ENCODE data around the gene CDC25A.

The CDC25A gene

DNA sequence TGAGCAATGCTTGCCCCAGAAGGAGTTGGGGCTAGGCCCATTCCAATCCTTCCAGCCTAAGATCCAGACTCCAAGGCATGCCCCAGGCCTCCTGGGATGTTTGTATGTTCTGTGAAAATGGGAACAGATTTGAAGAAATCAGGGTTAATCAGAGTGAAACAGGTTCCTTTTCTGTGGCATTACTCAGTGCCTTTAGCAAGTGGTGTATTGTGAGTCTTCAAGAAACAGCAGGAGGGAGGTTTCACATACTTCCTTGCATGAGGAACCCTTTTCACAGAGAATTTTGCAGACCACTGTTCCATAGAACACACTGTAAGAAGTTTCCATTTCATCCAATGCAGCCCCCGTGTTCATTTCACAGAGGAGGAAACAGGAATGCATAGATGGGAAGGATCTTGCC, 8.4 kb upstream of the CDC25A start:
- DNase-seq (ENCODE audit: low read depth, low spot score), result no peak

DNA sequence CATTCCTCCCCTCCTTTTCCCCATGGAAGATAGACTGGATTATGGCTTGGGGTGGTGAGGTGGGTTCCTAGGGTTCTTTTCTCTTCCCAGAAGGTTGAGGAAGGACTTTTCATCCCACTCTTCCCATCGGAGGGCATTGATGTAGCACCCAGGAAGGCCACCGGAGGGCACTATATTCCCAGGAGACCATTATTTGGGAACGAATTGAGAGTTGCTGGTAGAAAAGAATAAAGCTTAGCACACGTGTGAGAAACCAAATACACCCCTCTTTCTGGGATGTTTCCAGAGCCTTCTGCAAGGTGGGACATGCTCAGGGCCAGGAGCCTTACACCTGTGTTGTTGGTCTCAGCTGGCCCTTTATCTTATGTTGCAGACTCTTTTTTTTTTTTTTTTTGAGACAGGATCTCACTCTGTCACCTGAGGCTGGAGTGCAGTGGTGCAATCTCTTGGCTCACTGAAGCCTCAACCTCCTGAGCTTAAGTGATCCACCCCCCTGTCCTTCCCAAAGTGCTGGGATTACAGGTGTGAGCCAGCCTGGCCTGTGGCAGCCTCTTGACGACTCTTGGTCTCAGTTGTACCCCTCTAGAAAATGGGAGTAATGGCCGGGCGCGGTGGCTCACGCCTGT, 6.3 kb upstream of the CDC25A start:
- no peak for DNase-seq (ENCODE audit: low read depth, low spot score)

DNA sequence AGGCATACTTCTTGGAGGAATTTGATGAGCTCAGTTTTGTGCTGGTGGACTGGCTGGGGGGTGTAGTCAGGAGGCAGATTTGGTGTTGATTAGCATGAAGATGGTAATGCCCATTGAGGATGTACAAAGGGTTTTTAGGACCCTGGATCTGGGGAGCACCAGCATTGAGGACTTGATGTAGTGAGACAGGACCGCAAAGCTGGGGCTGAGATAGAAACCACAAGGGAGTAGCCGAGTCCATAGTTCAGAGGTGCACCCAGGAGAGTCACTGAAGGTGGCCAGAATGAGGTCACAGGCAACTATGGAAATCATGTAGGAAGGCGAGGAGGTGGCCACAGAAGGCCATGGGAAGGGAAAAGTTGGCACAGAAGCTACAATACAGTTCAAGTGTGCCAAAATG, 2.7 kb upstream of the CDC25A start:
- no peak for DNase-seq (ENCODE audit: low read depth, low spot score)

DNA sequence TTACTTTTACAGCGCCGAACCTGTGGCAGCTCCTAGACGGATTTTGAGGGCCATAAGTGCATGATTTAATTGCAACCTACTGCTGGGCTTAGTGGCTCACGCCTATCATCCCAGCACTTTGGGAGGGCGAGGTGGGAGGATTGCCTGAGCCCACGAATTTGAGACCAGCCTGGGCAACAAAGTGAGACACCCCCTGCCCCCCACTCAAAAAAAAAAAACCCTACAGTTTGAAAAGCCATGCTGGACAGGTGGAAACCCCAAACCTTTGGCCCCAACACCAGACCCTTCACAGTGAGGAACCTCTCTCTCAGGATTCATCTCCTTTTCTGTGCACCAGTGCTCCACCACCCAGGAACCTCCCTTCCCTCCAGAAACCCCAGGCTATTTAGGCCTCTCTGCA, 1.1 kb upstream of the CDC25A start:
- DNase-seq (ENCODE audit: low read depth, low spot score), result no peak

DNA sequence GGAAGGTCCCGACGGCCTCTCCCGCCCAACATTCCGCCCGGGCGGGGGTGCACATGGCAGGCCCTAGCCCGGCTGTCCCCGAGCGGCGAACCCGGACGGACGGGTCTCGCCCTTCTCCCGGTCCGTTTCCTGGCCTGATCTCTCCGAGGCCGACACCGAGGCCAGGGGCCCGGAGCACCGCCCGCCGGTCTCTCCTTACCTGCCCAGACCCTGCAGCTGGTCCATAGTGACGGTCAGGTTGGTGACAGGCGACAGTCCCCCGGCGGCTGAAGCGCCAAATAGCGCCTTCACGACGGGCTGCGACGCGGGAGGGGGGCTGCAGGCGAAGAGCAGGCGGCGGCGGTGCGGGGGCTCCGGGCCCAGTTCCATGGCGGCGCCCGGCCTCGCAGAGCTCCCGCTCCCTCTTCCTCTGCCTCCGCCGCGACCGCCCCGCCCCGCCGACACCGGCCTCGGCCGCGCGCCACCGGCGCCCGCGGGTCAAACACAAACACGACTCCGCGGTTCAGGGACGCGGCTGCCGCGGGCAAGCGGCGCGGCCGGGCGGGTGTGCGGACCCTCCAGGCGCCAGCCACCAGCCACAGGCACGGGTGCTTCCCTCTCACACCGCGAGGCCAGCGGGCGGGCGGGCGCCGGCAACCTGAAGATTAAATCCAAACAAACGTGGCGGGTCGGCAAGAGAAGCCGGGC, 495 bp downstream of the CDC25A start:
- no peak for DNase-seq (ENCODE audit: low read depth, low spot score)

DNA sequence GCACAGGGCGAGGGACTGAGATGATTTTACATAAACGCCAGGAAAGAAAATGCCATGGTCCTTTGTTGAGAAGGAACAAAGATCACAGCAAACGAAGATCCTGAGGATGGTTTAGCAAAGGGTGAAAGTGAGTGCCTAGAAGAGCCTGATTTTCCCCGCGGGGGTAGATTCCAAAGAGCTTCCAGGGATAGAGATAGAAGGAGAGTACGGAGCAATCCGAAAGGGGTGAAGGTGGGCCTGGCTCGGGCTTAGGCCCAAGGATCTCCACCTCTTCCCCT, 977 bp downstream of the CDC25A start:
- no peak for DNase-seq (ENCODE audit: low read depth, low spot score)

DNA sequence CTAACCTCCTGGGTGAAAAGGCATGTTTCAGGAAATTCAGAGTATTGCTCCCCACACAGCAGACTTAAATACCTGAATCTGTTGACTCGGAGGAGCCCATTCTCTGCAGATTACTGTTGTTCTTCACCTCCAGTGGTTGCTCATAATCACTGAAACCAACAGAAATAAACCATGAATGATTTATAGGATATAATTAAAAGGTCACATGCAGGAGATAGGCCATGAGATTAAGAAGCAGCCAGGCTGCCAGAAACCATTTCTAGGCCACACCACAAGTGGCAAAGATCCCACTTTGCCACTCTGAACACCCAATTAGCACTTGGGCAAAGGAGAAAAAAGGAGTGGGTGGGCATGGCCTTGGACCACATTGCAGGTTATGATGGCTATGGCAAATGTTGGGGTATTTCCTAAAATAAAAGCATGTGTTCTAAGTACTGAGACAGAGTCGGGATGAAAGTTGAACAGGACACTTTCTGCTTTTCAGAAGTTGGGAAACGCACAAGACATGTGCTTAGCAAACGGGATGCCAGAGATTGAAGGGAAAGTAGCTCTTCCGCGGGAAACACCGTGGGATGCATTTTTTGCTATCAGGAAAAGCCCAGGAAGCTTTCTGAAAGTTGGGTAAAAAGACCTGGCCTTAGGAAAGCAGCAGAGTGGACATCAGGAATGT, 1.5 kb downstream of the CDC25A start:
- no peak for DNase-seq (ENCODE audit: low read depth, low spot score)

DNA sequence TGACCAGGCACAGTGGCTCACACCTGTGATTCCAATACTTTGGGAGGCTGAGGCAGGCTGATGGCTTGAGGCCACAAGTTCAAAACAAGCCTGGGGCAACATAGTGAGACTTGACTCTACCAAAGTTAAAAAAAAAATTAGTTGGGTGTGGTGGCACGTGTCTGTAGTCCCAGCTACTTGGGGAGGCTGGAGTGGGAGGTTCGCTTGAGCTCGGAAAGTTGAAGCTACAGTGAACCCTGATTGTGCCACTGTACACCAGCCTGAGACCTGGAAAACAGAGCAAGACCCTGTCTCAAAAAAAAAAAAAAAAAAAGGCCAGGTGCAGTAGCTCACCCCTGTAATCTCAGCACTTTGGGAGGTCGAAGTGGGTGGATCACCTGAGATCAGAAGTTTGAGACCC, 3.1 kb downstream of the CDC25A start:
- no peak for DNase-seq (ENCODE audit: low read depth, low spot score)

DNA sequence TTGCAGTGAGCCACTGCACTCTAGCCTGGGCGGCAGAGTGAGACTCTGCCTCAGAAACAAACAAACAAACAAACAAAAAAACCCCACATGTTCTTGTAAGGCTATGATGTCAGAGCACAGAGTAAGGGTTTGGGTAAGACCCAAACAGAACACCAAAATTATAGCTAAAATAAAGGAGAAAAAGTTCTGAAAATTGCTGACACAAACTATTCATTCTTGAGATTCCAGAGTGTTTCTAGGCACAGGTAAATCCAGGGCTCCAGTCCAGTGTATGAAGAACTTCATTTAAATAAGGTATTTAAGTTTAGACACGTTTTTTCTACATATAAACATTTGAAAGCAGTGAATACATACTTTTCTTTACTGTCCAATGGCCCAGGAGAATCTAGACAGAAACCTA, 3.9 kb downstream of the CDC25A start:
- no peak for DNase-seq (ENCODE audit: low read depth, low spot score)

DNA sequence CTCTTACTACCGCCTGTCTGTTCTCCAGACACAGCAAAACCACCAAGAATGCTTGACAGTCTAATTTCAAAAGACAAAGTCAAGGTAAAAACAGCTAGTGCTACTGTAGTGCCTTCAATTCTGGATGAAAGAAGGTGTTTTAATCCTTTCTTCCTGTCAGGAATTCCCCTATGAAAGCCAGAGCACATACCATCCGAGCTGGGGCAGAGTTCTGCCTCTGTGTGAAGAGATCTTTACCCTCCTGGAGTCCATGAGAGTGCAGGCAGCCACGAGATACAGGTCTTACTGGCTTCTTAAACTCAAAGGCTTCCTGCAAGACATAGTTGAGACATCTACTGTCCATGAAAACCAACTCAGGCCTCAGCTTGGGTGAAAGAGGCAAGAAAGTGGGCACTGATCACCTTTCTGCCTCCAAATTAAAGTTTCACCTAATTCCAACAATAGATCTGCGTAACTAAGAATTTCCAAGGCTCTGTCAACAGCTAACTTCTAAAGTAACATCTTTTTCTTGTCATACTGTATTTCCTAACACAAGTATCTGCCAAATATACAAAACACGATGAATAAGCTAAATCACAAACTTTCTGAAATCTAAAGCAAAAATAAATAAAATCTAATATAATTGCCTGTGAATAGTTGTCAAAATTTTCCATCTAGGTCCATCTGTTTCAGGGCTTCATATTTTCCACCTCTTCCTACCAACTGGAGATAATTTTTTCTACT, 7.5 kb downstream of the CDC25A start:
- DNase-seq (ENCODE audit: low read depth, low spot score), result no peak

DNA sequence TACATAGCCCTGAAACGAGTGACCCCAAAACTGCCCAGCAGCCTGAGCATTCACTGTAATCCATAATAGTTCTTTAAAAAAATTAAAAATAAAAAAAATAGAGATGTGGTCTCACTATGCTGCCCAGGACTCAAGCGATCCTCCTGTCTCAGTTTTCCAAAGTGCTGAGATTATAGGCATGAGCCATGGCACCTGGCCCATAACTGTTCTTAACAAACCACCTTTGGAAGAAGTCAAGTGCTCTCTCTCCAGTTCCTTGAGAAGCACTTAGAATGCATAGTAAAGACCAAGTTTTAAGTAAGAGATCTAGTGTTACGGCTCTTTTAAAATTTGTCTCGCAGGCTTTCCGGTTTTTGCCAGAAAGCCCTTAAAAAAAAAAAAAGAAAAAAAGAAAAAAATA, 8.2 kb downstream of the CDC25A start:
- no peak for DNase-seq (ENCODE audit: low read depth, low spot score)

DNA sequence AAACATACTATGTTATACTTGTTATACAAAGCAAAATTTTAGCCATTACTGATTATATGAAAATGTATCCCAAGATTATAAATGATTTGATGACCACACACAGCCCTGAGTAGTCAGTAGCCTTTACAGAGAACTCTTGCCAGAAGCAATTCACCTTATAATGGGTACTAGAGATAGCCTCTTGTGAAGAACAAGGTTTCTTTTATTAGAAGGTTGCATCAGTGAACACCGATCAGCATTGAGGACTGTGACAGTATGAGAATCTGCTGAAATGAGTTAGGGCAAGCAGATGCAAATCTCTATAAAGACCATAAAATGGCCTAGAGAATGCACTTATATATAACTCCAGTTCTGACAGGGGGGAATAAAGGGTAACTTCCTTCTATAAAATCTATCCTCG, 10.1 kb downstream of the CDC25A start:
- no peak for DNase-seq (ENCODE audit: low read depth, low spot score)

DNA sequence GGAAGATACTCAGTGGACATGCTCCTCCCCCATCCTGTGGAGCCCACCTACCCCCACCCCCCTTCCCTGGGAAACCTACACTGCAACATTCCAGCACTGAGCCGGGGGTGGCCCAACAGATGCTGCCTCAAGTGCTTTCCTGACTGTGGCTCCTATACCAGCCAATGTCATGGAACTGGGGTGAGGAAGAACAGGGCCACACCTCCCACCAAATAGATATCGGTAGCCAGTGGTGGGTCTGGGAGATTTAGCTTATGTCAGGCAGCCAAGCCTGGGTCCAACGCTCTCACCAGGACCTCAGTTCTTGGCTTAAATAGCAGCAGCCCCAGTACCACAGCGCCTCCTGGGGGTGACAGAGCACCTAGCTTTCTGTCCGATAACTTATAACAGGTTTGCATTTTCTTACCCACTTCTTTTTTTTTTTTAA, 30.3 kb downstream of the CDC25A start:
- peak; percentile 28 for DNase-seq (ENCODE audit: low read depth, low spot score)

DNA sequence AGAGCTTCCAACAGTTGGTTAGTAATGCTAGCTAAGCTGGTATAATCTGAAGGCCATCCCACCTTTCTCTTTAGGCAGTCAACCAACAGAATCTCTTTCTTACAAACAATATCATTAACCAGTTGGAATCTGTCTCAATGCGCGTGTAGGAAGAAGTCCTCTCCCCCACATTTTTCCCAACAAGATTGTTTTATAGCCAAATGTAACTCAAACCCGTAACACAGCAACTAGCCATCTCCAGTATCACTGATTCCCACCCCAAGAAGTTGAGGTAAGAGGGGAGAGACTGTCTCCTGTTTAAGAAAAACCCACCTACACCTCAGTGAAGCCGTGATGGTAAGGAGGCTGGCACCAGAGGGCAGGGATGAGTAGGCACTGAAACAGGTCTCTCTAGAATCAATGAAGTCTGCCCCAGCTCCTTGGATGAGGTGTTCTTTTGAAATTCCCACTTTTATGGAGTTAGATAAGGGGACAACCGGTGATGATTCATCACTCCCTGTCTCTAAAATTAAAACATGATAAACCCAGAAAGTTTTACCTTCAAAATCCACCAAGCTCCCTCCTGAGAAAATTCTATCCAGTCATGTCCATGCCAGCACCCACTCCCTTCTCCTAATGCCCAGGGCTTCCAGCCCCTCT, 30.9 kb downstream of the CDC25A start:
- DNase-seq (ENCODE audit: low read depth, low spot score), result no peak

DNA sequence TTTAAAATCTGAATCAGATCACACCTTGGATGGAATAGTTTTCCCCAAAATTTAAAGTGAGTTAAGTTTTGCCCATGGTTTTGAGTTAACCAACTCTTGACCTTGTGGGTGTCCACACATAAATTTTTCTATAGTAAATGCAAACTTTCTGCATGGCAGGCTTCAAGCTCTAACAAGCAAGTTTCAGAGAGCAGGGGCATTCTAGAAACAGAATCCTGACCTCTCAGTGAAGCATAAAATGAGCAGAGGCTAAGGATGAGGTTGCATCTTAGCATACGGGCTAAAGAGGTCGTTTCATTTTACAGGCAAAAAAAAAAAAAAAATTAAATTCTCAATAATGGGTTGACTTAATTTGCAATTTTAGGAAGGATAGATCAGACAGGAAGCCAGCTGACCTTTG, 32.1 kb downstream of the CDC25A start:
- no peak for DNase-seq (ENCODE audit: low read depth, low spot score)

DNA sequence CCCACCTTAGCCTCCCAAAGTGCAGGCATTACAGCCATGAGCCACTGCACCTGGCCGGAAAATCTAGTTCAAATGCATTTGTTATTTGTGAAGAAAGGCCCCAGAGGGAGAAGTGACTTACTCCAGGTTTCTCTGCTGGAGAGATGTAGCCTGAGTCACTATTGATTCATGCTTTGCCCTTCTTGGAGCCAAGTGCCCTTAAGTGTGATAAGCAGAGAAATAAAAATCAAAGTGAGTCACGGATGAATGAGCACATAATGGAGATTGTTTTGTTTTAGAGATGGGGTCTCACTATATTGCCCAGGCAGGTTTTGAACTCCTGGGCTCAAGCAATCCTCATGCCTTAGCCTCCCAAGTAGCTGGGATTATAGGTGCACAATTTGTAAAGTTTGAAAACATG, 33.1 kb downstream of the CDC25A start:
- DNase-seq (ENCODE audit: low read depth, low spot score), result no peak

DNA sequence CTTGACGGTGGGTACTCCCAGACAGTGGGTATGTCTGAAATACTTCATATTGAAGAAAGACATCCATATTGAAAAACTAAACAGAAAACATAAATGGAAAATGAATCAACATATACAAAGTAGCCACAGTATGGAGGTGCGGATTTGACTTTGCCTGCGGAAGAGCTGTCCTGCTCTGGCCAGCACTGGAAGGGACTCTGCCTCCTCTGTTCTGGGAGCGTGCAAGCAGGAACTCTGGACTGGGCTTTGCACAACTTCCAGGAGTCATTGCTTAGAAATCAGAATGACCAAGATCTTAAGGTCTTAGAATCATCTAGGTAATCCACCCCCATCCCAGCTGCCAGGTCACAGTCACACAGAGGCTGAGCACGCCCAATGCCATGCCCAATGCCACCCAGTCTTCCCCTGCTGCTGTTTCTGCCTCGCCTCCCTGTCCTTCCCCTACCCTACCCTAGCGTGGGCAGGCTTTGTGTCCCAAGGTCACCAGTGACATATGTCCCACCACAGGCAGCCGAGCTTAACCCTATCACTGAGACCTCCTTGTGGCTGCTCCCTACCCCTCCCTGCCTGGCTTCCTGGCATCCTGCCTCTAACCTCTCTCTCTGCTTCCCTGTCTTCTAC, 36.3 kb downstream of the CDC25A start:
- DNase-seq (ENCODE audit: low read depth, low spot score), result no peak

DNA sequence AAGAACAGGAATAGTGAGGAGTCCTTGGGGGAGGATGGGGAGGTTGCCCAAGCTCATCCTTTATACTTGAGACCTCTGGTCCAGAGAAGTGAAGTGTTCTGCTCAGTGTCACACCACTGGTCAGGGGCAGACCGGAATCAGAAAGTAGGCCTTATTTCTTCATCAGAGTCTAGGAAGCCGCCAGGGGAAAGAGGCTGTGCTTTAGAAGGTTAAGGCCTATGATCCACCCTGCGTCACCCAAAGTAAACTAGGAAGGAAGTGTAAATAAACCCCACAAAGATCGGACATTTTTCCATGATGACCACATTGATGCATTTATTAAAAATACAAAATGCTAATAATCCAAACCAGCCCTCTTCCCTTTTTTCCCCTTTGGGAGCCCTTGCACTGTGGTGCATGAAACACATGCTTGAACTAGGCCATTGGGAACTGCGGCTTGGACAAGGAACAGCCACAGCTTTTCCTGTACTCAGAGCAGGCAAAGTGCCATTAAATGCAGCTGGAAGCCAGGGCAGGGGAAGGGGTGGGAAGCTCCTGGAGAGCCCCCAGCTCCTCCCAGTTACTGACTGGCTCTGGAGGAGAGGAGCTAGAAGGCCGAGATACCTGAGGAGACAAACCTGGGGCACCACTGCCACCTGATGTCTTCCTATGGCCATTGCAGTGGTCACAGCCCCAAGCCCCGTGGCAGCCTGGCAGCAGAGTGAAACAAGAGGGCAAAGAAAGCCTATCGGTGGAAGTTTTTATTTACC, 37.0 kb downstream of the CDC25A start:
- peak; percentile 69 for DNase-seq (ENCODE audit: low read depth, low spot score)

DNA sequence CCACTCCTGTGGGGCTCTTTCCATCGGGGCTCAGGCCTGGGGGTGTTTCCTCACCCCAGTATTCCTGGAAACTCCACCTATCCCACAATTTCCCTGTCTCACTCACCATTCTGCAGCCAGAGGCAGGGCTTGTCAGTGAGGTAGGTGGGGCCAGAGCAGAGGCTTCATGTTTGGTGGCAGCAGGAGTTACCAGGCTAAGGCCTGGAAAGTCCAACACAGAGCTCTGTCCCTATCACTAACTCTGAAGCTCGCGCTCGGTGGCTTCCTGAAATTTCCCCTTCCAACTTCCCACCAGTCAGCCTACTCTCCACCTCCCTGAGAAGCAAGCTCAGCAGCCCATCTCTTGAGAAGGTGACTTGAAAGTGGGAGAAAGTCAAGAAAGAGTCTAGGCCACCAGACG, 44.2 kb downstream of the CDC25A start:
- no peak for DNase-seq (ENCODE audit: low read depth, low spot score)

DNA sequence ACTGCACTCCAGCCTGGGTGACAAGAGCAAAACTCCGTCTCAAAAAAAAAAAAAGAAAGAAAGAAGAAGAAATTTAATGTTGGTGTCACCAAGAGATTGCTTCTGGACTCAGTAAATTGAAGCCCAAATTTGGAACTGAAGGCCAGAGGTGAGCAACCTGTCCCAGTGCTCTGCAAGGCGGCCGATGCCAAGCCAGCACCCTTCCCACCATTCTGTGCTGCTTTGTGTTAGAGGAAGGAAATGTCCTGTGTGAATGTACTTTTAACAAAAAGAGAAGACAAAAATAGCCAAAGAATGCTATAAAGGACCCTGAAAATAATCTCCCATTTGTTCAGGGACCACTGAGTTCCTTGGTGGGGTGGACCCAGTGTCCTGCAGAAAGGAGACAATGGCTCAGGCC, 44.6 kb downstream of the CDC25A start:
- DNase-seq (ENCODE audit: low read depth, low spot score), result no peak

DNA sequence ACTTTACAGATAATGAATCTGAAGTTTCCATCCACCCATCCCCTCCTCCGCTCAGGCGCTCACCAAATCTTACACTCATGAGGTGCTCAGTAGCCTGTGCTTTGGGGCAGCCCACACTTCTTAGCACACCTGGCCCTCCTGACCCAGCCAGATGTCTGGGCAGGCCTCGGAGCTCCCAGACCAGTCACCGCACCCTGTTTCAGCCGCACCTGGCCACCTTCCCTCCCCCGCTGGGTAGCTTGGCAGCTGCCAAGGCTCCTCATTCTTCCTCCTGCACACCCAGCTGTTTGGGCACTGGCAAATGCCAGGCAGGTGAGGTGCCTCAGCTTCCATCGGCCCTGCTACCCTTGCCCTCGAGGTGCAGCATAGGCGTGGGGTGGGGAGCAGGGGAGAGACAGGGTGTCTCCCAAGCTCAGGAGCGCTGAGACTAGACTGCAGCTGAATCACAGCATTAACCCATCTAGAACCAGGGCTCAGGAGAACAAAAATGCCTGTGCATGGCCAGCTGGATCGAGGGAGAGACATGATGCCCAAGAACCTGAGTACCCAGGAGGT, 45.8 kb downstream of the CDC25A start:
- DNase-seq (ENCODE audit: low read depth, low spot score), result no peak

All from iPS DF 19.7 (cell line).